Measurements from ENCODE around the gene NCOA7.

Gene NCOA7

GRCh38 chr6:125918230-125918629 lies 127.5 kb downstream of the NCOA7 start:
- H3K4me3 ChIP-seq (ENCODE audit: low read depth, low read length), result no peak overlapping the region

GRCh38 chr6:125918681-125919566 lies 128.2 kb downstream of the NCOA7 start:
- TF ChIP-seq CTCF (IDR thresholded peaks at IDR 0.05; ENCODE audit: low read depth, low read length), result no peak
- H3K4me3 ChIP-seq (ENCODE audit: low read depth, low read length), result peak overlapping the region; percentile 11; the same call in 1 of the 2 replicates

More at GRCh38 chr6:125918230-125918629, 127.5 kb downstream of the NCOA7 start:
- no peak for TF ChIP-seq CTCF (IDR thresholded peaks at IDR 0.05; ENCODE audit: low read depth, low read length)

GRCh38 chr6:125919618-125920017 lies 128.9 kb downstream of the NCOA7 start:
- no peak for TF ChIP-seq CTCF (IDR thresholded peaks at IDR 0.05; ENCODE audit: low read depth, low read length)
- H3K4me3 ChIP-seq (ENCODE audit: low read depth, low read length), result peak overlapping the region; percentile 11; the same call in 1 of the 2 replicates

- no peak for TF ChIP-seq CTCF (IDR thresholded peaks at IDR 0.05; ENCODE audit: low read depth, low read length)
- no peak overlapping the region for H3K4me3 ChIP-seq (ENCODE audit: low read depth, low read length)
These were observed 131.6 kb downstream of the NCOA7 start for GRCh38 chr6:125922322-125922860.

- no peak for TF ChIP-seq CTCF (IDR thresholded peaks at IDR 0.05; ENCODE audit: low read depth, low read length)
- no peak overlapping the region for H3K4me3 ChIP-seq (ENCODE audit: low read depth, low read length)
These were observed 132.7 kb downstream of the NCOA7 start for GRCh38 chr6:125923366-125923877.

GRCh38 chr6:125924169-125924568 lies 133.4 kb downstream of the NCOA7 start:
- no peak for TF ChIP-seq CTCF (IDR thresholded peaks at IDR 0.05; ENCODE audit: low read depth, low read length)
- H3K4me3 ChIP-seq (ENCODE audit: low read depth, low read length), result no peak overlapping the region

All from WI38 (cell line).